Raji (cell line): ENCODE measurements around the gene KCTD16.

Experiments
- POLR2A ChIP-seq: IDR thresholded peaks from 2 replicates; pipeline ENCODE4 v1.6.1; 2011; ENCODE audit warnings: low read depth, low read length, control low read depth; ENCODE audit not compliant: insufficient read depth

The KCTD16 gene

DNA sequence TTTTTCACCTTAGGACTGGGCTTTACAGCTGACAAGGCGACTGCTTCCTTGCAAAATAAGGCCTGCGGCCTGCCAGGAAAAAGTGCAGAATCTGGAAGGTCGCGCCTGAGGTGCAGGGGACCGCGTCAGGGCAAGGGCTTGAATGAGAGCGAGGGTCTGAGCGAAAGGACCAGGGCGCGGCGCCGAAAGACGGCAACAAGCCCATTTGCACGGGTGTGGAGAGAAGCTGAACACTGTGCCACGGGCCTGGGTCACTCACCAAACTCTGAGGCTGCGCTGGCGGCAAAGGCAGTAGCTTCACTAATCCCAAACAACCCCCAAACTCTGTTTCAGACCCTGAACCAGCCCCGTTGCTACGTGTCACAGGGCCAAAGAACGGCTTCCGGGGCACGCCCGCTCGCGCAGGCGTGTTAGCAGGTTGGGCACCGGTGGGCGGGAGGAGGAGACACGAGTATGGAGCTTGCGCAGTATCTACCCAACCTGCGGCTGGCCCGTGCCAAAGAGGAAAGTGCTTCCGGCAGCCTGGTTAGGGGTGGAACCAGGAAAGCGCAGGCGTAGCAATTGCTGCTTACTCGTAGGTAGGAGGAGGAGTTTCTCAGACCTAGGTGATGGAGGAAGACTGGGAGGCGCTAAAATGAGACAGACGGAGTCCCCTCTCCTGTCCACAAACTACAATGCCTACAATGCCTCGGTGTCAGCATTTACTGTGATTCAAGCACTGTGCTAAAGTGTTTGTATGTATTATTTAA is at the start of gene KCTD16, which contains the start of gene YIPF5:
Gene KCTD16 (plus strand): TSS at position 598 of the 749 bp plus-strand sequence.
Gene YIPF5 (minus strand): TSS at position 384 of the 749 bp plus-strand sequence. CDS start 704 bp downstream, outside the sequence.
- peak; percentile 65 for TF ChIP-seq POLR2A

DNA sequence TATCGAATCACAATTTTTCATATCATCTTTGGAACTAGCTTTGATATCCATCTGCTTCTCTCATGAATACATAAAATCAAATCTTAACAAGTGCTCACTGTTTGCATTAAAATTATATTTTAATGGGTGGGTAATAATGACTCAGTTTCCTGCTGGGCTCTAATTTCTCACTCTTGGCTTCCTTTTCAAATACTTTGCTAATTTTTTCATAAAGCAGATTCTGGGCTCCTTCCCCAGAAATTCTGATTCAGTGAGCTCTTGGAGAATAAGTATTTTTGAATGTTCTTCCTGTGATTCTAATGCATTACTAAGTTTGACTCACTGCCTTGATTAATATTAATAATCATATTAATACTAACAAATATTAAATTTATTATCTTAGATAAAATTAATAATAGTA is 49.1 kb upstream of the KCTD16 start:
- TF ChIP-seq POLR2A = no peak

DNA sequence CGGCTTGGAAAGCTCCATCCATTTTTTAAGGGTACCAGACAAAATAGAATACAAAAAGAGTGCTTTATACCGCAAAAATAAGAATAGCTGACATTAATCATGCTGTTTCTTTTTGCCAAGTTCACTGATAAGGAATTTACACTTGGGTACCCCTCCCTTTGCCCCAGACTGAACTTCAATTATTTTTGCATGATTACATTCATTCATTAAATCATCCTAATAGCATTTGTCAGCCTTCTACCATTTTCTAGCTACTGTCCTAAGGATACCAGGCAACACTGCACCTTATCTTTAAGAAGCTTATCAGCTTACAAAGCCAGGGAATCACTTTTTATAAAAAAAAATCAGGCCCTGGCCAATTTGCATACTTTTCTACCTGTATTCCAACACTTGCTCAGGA is 48.6 kb upstream of the KCTD16 start:
- no peak for TF ChIP-seq POLR2A

DNA sequence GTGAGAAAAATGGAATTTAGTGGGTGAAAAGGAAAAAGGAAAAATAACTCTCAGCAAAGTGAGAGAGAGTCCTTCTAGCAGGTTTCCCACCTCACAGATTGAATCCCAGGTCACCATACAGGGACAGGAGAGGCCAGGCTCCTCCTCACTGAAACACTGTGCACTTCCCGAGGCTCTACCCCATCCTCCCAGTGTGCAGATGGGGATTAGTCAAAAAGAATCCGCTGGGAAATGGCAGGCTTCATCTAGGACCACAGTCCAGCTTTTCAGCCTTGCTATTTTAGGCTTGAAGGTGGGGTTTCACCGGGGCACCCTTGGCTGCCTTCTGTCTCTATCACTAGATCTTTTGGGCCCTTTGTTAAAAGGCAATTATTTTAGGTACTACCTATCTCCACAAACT is 48.0 kb upstream of the KCTD16 start:
- TF ChIP-seq POLR2A = no peak

DNA sequence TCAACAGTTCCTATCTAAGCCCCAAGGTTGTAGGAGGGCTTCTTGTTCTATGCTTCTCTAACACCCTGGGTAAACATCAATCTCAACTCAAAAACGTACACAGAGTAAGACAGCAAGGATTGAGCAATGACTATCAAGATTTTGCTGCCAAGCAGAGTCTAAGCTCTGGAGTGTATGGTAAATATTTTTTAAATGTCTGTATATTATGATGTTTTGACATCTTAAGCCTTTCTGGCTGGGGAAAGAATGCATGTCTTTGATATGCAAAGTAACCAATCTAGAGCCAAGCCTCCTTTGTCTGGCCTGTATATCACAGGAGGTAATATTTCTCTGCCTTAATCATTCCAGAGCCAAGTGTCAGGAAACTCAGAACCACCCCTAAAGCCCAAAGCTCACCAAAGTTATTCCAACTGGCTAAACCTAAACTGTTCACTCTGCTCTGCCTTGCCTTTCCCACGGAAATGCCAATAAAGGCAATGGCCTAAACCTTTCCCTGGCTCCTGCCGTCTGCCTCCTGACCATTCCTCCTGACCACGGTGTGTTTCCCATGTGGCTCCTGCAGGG is 45.4 kb upstream of the KCTD16 start:
- no peak for TF ChIP-seq POLR2A

GRCh38 chr5:144126707-144127106 is 44.0 kb upstream of the KCTD16 start:
- TF ChIP-seq POLR2A = no peak

DNA sequence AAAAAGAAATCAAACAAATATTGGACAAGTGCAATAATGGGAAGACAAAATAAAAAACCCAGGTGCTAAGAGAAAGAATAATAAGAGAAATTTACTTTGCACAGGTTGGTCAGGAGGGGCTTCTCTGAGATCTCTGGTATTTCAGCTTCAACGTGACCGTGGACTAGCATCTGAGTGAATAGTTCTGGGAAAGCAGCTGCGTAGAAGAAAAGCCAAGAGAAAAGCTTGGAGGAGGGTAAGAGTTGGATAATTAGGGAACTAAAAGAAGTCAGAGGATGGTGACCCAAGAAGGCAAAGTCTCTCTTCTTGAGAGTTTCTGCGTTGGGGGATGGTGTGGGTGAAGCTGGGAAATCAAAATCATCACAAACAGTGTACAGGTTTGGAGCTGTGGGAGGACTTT is 41.8 kb upstream of the KCTD16 start:
- TF ChIP-seq POLR2A = no peak

GRCh38 chr5:144130306-144130705 is 40.4 kb upstream of the KCTD16 start:
- TF ChIP-seq POLR2A = no peak

GRCh38 chr5:144131261-144131660 is 39.4 kb upstream of the KCTD16 start:
- TF ChIP-seq POLR2A = no peak

DNA sequence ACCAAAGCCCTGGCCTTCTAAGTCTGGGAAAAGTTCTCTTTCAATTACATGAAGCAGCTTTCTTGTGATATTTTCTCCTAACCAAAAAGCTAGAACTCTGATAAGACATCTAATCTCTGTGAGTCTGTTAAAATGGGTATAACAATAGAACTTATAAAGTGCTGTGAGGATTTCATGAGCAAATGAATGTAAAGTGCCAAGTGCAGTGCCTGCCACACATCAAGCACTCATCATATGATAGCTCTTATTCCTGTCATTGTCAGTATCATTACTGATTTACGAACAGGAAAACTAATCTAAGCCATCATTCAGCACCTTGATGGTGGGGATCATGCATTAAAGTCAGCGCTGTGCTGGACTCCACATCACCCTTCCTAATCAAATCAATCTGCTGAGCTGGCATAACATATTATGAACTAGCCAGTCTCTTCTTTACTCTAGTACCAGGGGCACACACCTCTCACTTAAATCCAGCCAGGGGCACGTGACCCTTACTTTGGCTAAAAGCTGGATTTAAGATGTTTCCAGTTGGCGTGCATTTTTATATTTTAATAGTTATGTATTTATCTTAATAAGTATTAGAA is 37.5 kb upstream of the KCTD16 start:
- no peak for TF ChIP-seq POLR2A

DNA sequence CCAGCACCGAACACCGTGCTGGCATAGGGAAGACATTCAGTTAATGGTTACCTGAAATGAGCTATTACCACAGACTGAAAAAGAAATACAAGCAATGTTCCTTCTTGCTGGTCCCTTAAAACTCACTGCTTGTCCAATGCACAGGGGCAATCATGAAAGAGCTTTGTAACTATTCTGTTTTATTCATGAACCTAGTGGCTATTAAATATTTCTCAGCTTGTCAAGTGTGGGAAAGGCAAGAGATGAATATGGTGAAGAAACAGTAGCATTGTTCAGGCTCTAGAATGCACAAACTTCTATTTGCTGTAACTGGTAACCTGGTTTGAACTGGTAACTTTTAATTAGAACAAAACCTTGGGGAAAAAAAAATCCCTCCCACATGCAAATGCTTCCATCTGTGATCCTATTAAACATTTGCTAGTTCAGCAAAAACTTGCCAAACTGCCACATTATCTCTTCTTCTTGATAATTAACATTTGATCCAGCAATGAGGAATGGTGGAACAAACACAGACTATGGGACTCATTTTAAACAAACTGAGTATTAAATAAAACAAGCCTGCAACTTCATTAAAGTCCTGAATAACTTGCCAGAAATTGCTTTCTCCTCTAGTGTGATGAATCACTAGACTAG is 36.4 kb upstream of the KCTD16 start:
- no peak for TF ChIP-seq POLR2A

DNA sequence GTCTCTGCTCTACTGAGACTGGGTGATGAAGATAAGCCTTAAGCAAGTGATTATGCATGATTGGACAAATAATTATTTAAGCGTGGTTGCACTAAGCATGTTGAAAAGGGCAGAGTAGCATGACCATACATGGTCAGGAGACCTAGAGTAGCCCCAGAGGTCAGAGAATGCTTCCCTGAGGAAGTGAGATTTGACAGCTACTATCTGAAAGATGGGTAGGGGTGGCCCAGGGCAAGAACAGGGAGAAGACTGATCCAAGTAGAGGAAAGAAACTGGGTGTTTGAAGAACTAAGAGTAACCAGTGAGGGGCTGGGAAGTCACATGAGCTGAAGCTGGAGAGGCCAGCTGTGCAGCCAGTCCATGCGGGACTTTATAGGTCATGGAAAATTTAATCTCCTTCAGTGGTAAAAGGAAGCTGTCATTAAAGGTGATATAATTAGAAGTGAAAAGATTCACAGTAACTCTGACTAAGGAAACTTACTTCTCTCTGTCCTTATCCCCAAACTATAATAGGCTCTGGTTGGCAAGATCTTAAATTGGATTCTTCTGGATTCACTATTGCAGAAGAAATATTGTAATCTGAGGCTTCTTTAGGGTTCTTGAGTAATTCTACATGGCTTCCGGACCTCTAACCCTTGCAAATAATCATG is 35.4 kb upstream of the KCTD16 start:
- no peak for TF ChIP-seq POLR2A

DNA sequence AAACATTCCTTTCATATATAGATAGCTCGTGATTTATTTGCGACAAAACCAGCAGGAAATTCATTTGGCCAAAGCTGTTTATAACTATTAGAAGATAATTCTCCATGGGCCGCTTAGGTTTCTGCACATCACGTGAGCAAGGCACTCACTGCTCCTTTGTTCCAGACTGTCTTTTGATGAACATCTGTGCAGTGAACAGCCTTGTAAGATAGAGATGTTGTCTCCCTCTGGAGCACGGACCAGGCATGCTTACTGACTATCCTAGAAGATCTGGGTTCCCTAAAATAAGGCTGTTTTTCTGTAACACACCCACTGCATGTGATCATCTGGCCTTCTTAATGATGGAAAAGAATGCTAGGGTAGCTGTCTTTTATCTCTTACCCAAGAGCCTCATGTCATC is 31.1 kb upstream of the KCTD16 start:
- no peak for TF ChIP-seq POLR2A

- TF ChIP-seq POLR2A = no peak
Measured at GRCh38 chr5:144141585-144141984, 29.1 kb upstream of the KCTD16 start.

GRCh38 chr5:144142139-144142823 is 28.4 kb upstream of the KCTD16 start:
- no peak for TF ChIP-seq POLR2A
